GM19351 (cell line): Measurements from ENCODE around the gene PROC.
"Not testable (repeated sequence)": the region's sequence is repeated elsewhere in the genome, so short reads cannot be mapped to it uniquely, and the experiment has no call there.

Experiments used
- ATAC-seq: cut with Tn5 transposase; IDR thresholded peaks from one replicate; pipeline ENCODE4 v1.9.1; 2021; ENCODE audit warnings: mild to moderate bottlenecking, moderate library complexity; ENCODE audit not compliant: unreplicated experiment

Gene PROC

DNA sequence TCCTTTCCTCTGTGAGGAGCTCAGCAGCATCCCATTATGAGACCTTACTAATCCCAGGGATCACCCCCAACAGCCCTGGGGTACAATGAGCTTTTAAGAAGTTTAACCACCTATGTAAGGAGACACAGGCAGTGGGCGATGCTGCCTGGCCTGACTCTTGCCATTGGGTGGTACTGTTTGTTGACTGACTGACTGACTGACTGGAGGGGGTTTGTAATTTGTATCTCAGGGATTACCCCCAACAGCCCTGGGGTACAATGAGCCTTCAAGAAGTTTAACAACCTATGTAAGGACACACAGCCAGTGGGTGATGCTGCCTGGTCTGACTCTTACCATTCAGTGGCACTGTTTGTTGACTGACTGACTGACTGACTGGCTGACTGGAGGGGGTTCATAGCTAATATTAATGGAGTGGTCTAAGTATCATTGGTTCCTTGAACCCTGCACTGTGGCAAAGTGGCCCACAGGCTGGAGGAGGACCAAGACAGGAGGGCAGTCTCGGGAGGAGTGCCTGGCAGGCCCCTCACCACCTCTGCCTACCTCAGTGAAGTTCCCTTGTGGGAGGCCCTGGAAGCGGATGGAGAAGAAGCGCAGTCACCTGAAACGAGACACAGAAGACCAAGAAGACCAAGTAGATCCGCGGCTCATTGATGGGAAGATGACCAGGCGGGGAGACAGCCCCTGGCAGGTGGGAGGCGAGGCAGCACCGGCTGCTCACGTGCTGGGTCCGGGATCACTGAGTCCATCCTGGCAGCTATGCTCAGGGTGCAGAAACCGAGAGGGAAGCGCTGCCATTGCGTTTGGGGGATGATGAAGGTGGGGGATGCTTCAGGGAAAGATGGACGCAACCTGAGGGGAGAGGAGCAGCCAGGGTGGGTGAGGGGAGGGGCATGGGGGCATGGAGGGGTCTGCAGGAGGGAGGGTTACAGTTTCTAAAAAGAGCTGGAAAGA is 7.6 kb downstream of the PROC start:
- no peak for ATAC-seq

GRCh38 chr2:127426501-127427354 is 8.5 kb downstream of the PROC start:
- ATAC-seq = no peak

GRCh38 chr2:127427376-127428056 is 9.3 kb downstream of the PROC start:
- ATAC-seq = no peak

- ATAC-seq = no peak
Observed at GRCh38 chr2:127428057-127428814, 10.0 kb downstream of the PROC start.

DNA sequence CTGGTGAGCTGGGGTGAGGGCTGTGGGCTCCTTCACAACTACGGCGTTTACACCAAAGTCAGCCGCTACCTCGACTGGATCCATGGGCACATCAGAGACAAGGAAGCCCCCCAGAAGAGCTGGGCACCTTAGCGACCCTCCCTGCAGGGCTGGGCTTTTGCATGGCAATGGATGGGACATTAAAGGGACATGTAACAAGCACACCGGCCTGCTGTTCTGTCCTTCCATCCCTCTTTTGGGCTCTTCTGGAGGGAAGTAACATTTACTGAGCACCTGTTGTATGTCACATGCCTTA is 10.5 kb downstream of the PROC start:
- no peak for ATAC-seq

- ATAC-seq = no peak
Observed at GRCh38 chr2:127429291-127429690, 11.1 kb downstream of the PROC start.

DNA sequence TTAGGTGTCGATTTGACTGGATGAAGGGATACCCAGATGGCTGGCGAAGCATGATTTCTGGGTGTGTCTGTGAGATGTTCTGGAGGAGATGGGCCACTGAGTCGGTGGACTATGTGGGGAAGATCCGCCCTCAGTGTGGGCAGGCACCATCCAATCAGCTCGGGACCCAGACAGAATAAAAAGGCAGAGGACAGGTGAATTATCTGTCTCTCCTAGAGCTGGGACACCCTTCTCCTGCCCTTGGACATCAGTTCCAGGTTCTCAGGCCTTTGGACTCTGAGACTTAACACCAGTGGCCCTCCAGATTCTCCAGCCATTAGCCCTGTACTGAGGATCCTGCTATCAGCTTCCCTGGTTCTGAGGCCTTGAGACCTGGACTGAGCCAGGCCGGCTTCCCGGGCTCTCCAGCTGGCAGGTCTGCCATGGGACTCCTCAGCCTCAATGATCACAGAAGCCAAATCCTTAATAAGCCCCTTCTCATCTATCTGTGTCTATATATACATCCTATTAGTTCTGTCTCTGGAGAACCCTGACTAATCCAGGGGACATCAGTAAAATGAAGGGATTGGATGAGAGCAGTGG is 11.7 kb downstream of the PROC start:
- ATAC-seq = no peak

- ATAC-seq = no peak
Observed at GRCh38 chr2:127431408-127432023, 13.3 kb downstream of the PROC start.

GRCh38 chr2:127434515-127434914 is 16.3 kb downstream of the PROC start:
- no peak for ATAC-seq

DNA sequence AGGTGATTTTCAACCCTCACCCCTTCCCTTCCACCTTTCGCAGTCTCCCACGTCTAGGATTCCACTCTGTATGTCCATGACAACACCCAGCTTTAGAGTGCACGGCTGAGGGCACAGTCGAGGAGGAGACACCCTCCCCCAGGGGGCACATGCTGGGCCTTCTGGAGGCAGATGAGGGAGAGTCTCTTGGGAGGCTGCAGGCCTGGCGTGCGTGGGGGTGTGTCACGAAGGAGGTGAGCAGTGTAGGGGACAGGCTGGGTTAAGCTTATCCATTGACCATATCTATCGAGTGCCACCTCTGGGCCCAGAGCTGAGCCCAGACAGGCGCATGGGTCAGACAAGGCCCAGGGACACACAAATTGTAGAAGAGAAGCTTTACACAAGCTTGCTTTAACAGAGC is 18.8 kb downstream of the PROC start:
- no peak for ATAC-seq

GRCh38 chr2:127437781-127438726 is 19.8 kb downstream of the PROC start:
- no peak for ATAC-seq

GRCh38 chr2:127439343-127439742 is 21.1 kb downstream of the PROC start:
- no peak for ATAC-seq

- no peak for ATAC-seq
Observed at GRCh38 chr2:127448526-127448925, 30.3 kb downstream of the PROC start.

- ATAC-seq = no peak
Observed at GRCh38 chr2:127449414-127449813, 31.2 kb downstream of the PROC start.

DNA sequence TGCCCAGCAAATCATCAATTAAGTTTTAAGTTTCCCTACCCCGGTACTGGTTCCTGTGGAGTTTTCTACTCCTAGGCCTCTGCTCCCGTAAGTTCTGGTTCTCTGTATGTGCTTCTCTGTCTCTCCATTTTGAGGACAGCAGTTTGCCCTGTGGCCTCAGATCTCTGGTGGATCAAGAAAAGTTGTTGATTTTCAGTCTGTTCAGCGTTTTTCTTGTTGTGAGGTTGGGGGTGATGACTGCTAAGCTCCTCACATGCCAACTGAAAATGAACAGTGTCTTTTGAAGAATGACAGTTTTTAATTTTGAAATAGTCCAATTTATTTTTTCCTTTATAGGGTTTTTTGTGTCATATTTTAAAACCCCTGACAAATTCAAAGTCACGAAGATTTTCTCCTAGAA is 31.7 kb downstream of the PROC start:
- ATAC-seq = no peak

DNA sequence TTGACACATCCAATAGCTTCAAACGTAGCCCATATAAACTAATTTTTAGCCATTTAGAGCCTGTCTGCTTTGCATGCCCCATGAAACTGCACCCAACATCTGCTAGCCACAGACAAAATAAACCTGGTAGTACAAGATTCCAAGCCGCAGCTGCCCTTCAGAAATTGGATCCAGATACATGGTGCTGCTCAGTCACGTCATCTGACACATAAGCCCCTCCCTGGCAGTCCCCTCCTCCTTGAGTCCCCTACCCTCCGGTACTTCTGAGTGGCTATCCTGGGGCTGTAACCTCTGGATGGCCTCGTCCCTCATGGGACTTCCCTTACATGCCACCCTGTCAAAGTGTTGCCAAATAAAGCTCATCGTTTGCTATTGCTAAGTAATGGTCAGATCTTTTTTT is 33.8 kb downstream of the PROC start:
- no peak for ATAC-seq

GRCh38 chr2:127452423-127452822 is 34.2 kb downstream of the PROC start:
- not testable (repeated sequence) for ATAC-seq

GRCh38 chr2:127453013-127453391 is 34.8 kb downstream of the PROC start:
- no peak for ATAC-seq
